GM19324 (cell line): Measurements from ENCODE around the gene EXOSC5.
"Not testable (repeated sequence)": the region's sequence is repeated elsewhere in the genome, so short reads cannot be mapped to it uniquely, and the experiment has no call there.

Experiments used
- ATAC-seq: cut with Tn5 transposase; IDR thresholded peaks from one replicate; pipeline ENCODE4 v1.9.1; 2021; ENCODE audit warnings: mild to moderate bottlenecking, moderate library complexity; ENCODE audit not compliant: unreplicated experiment, low FRiP score

The EXOSC5 gene

GRCh38 chr19:41352279-41352608 lies 44.9 kb downstream of the EXOSC5 start:
- no peak for ATAC-seq

- peak; percentile 43 for ATAC-seq
These were observed 45.6 kb downstream of the EXOSC5 start for GRCh38 chr19:41351339-41352245.

GRCh38 chr19:41350735-41351338 lies 46.3 kb downstream of the EXOSC5 start:
- peak; percentile 3 for ATAC-seq

- not testable (repeated sequence) for ATAC-seq
These were observed 50.2 kb downstream of the EXOSC5 start for GRCh38 chr19:41346916-41347315.

GRCh38 chr19:41344162-41344561 lies 53.0 kb downstream of the EXOSC5 start:
- no peak for ATAC-seq

- ATAC-seq: no peak
These were observed 55.3 kb downstream of the EXOSC5 start for GRCh38 chr19:41341669-41342490.

- no peak for ATAC-seq
These were observed 57.2 kb downstream of the EXOSC5 start for GRCh38 chr19:41339936-41340335.
